ENCODE results near the gene VRK3.
"Not testable (repeated sequence)": the region's sequence is repeated elsewhere in the genome, so short reads cannot be mapped to it uniquely, and the experiment has no call there.

Gene VRK3, protein sequence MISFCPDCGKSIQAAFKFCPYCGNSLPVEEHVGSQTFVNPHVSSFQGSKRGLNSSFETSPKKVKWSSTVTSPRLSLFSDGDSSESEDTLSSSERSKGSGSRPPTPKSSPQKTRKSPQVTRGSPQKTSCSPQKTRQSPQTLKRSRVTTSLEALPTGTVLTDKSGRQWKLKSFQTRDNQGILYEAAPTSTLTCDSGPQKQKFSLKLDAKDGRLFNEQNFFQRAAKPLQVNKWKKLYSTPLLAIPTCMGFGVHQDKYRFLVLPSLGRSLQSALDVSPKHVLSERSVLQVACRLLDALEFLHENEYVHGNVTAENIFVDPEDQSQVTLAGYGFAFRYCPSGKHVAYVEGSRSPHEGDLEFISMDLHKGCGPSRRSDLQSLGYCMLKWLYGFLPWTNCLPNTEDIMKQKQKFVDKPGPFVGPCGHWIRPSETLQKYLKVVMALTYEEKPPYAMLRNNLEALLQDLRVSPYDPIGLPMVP

DNA sequence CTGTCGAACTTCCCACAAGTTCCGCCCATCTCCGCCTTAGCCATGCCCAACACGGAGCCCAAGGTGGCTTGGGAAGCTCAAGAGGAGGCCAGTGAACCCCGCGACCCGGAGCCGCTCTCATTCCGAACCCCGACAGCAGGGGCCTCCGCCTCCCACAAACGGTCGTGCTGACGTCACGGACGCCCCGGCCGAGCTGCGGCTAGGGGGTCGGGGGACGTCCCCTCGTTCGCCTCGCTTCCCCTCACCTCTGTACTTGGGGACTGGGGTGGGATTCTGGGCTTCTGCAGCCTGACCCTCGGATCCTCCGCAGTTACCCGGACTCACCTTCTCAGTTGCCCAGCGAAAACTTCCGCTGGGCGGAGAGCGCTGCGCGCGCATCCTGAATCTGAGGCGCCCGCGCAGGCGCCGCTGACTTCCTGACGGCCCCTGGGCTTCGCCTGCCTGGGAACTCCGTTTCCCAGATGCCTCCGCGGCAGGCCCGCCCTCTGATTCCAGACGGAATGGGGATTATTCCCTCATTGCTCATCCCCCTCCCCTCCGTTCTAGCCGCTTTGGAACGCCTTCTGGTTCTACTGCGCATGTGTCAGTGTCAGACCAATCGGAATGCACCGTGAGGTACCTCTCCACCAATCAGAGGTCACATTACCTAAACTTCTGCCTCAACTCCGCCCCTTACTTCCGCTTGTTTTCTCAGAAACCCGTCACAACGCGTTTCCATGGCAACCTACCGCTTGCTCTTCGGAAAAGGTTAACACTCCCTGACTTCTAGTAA, at the start of gene VRK3:
VRK3 (minus strand) TSS at position 351 of the 772 bp plus-strand sequence. CDS start 9,210 bp downstream, outside the sequence.
- ATAC-seq, result peak; percentile 87 to 90

DNA sequence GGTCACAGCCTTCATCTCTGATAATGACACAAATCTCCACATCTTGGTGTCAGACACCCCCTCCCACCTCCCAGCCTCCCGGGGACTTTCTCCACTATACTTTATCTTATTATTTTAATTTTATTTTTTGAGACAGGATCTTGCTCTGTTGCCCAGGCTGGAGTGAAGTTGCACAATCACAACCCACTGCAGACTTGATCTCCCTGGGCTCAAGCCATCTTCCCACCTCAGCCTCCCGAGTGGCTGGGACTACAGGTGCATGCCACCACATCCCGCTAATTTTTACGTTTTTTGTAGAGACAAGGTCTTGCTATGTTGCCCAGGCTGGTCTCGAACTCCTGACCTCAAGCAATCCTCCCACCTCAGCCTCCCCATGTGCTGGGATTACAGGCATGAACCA, 43.2 kb upstream of the VRK3 start:
- ATAC-seq, result not testable (repeated sequence)

GRCh38 chr19:50067575-50067974, 42.4 kb upstream of the VRK3 start:
- ATAC-seq, result no peak

DNA sequence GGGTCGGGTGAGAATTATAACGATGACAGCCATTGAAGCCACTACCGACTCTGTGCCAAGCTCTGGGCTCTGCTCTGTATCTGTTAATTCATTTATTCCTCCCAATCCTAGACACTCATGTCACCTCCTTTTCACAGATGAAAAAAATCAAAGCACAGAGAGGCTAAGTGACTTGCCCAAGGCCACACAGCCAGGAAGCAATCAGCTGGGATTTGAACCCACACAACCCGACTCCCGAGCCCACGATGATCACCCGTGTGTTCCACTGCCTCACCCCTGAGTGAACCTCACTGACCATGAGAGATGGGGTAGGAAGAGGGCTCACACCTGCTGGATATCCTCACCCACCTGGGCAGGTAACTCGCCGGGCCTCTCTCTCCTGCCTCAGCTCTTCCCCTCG, 40.8 kb upstream of the VRK3 start:
- ATAC-seq, result no peak

GRCh38 chr19:50061650-50062049, 36.5 kb upstream of the VRK3 start:
- ATAC-seq, result no peak

- no peak for ATAC-seq
These were observed 34.9 kb upstream of the VRK3 start for GRCh38 chr19:50060107-50060506.

GRCh38 chr19:50059045-50059444, 33.9 kb upstream of the VRK3 start:
- ATAC-seq, result no peak

DNA sequence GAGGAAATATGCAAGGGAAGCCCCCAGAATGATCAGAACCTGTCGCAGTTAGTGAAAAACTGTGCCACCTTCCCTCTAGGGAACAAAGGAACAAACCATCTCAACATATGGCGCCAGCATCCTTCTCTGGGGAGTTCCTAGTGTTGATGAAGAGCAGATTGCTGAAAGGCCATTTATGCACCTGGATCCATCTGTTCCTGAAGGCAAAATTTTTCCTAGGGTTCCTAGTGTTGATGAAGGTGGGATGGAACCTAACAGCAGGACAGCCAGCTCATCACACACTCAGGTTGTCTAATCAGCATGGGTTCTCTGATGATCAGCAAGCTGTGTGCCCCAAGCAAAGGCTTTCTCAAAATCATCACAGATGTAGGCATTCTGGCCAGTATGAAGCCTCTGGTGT, 33.3 kb upstream of the VRK3 start:
- ATAC-seq, result no peak

DNA sequence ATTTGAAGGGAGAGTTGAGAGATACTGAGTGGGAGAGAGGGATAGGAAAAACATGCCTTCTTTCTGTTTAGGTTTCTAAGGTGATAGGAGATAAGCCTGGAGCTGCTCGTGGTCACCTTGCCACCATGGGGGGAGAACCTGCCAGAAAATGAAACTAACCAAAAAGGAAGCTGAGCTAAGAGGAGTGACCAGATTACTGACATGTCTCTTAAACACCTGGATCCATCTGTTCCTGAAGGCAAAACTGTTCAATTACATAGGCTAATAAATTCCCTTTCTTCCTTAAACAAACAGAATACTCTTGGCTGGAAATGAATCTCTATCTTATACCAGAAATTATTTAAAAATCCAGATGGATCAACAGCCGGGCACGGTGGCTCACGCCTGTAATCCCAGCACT, 27.9 kb upstream of the VRK3 start:
- no peak for ATAC-seq

- no peak for ATAC-seq
These were observed 26.8 kb upstream of the VRK3 start for GRCh38 chr19:50051964-50052363.

GRCh38 chr19:50051228-50051895, 26.2 kb upstream of the VRK3 start:
- ATAC-seq, result not testable (repeated sequence)

DNA sequence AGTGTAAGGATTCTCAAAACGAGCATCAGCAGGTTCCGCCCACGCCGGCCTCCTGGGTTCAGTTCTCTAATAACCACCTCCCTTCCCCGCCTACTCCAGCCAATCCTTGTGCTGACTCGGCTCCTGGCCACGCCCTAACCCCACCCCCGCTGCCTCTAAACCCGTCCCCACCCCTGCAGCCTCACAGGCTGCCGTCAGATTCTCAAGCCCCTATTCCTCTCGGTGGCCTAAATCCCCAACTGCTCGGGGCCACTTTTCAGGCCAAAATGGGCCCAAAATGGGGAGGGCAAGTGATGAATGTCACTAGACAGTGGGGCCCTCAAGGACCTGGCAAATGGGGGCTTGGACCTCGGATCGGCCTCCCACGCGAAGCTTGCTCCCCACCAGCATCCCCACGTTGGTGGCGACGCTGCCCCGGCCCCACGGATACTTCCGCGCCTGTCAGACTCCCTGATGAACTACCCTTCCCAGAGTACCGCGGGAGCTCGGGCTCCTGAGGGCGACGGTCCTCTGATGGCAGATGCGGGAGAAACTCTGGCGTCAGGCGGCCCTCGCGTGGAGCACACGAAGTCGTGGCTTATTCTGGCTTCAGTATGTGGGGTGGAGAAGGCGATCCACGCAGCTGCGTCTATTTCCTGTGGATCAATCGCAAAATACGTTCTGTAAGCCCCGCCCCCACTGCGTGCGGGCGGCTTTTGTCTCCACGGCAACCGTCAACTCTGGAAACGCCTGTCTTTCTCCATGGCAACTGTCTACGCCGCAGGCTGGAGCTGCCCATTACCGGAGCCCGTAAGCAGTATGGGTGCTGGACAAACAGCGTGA, 25.4 kb upstream of the VRK3 start:
- ATAC-seq, result peak; percentile 91 to 95

DNA sequence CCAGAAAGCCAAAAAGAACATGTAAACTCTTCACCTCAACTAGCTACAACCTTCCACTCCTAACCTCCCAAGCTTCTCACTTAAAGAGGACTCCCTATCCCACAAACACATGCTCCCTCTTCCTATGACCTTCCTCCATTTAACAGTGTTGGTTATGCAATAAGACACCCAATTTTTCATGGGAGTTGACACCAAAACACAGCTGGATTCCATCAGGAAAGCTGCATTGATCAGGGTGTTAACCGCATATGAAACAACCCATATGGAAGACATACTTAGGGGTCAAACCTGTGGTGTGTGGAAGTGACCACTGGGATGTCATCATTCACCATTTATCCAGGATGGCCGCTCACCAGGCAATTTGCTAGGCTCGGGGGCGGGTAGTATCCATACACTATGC, 22.5 kb upstream of the VRK3 start:
- no peak for ATAC-seq

GRCh38 chr19:50046649-50047503, 21.7 kb upstream of the VRK3 start:
- ATAC-seq, result no peak

DNA sequence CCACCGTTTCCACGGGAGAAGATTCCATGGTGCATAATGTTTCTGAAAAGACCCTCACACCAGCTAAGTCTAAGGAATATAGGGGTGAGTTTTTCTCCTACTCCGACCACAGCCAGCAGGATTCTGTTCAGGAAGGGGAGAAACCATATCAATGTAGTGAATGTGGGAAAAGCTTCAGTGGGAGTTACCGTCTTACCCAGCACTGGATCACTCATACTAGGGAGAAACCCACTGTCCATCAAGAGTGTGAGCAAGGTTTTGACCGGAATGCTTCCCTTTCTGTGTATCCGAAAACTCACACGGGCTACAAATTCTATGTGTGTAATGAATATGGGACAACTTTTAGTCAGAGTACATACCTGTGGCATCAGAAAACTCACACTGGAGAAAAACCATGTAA, 19.8 kb upstream of the VRK3 start:
- no peak for ATAC-seq

DNA sequence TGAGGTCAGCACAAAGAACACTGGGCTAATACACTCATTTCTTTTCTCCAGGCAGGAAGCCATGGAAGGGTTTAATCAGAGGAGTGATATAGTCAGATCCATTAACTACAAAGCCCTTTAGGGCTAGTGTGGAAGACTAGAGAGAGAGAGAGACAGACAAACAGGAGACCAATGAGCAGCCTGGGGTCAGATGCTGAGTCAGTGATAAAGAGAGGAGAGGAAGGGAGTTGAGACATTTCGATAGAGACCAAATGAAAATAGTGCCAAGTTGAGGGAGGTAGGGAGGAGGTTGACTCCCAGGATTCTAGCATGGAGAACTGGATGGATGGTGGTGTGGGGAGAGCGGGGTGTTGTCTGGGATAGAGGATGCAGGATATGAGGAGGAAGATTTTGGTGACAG, 18.8 kb upstream of the VRK3 start:
- ATAC-seq, result no peak

- ATAC-seq, result no peak
These were observed 17.3 kb upstream of the VRK3 start for GRCh38 chr19:50042363-50043024.

- no peak for ATAC-seq
These were observed 15.8 kb upstream of the VRK3 start for GRCh38 chr19:50040967-50041366.

DNA sequence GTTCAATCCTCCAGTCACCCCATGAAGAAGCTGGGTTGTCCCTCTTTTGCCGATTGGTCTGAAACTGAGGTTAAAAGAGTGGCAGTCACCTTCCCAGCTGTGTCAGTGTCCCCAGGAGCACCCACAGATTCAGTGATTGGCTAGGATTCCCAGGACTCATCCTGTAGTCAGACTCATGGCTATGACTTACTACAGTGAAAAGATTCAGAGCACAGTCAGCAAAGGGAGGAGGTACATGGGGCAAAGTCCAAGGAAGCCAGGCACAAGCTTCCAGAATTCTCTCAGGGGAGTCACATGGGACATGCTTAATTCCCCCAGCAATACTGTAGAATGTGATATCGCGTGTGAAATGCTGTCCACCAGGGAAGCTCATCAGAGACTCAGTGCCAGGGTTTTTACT, 14.8 kb upstream of the VRK3 start:
- no peak for ATAC-seq

DNA sequence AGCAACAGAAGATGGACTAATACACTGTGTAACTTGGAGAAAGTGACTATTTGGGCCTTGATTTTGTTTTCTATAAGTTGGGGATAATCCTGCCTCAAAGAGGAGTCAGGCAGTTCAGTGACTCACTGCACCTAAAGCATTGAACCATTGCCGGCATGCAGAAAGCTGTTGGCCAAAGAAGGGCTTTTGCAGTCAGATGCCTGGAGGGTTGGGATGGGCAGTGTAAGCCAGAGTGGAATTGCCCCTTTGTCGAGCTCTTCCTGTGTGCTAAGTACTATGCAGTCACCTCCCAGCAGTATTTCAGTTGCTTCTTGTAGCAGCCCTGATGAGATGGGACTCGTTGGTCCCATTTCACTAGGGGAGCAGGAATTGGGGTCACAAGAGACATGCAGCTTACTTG, 11.7 kb upstream of the VRK3 start:
- no peak for ATAC-seq

GRCh38 chr19:50030937-50031336, 5.8 kb upstream of the VRK3 start:
- no peak for ATAC-seq

All from activated CD4-positive, CD25-positive, alpha-beta regulatory T cell treated with anti-CD3 and anti-CD28 coated beads, Interleukin-2, amount 50 U/mL, for 24 hours (primary cell).